Fibroblast of lung (primary cell): ENCODE data around the gene C19orf81. TPM values are rescaled to one million over a fixed set of nuclear protein-coding genes. Genes with fewer than 3 reads are reported as not detected.

Experiments
- DNase-seq, 2 donors: peaks; one replicate each; pipeline versions ENCODE4 v3.0.0 to v3.0.0-alpha.2; 2010; ENCODE audit warnings: low read depth in 2 of 2
- H2AFZ ChIP-seq: 2 replicates; pipeline ENCODE4 v1.5.1; 2012; ENCODE audit warnings: low read length, control low read depth, inconsistent platforms
- H3K27ac ChIP-seq: 2 replicates; pipeline ENCODE4 v1.5.1; 2011; ENCODE audit warnings: low read length, control low read depth; ENCODE audit not compliant: insufficient read depth
- H3K27me3 ChIP-seq: 2 replicates; pipeline ENCODE4 v1.5.1; 2011; ENCODE audit warnings: mild to moderate bottlenecking, low read length; ENCODE audit not compliant: control insufficient read depth, insufficient read depth
- H3K36me3 ChIP-seq: 2 replicates; pipeline ENCODE4 v1.5.1; 2011; ENCODE audit warnings: low read length; ENCODE audit not compliant: control insufficient read depth, insufficient read depth
- H3K4me1 ChIP-seq: 2 replicates; pipeline ENCODE4 v1.5.1; 2011; ENCODE audit warnings: low read length; ENCODE audit not compliant: control insufficient read depth, insufficient read depth; ENCODE audit errors: extremely low read depth
- H3K4me2 ChIP-seq: 2 replicates; pipeline ENCODE4 v1.5.1; 2011; ENCODE audit warnings: low read length, control low read depth; ENCODE audit not compliant: insufficient read depth; ENCODE audit errors: extremely low read depth
- H3K4me3 ChIP-seq, 4 experiments: fragments of 200-600 bp in 1 of 4; sonication (generic) in 1 of 4; replicated peaks in 1 of 4; 2 replicates each; pipeline ENCODE4 v1.5.1; 2011 to 2016; ENCODE audit warnings: low read length in 4 of 4, low read depth in 3 of 4, mild to moderate bottlenecking in 3 of 4, control low read depth in 2 of 4, inconsistent platforms in 1 of 4, mixed read lengths in 1 of 4; ENCODE audit not compliant: insufficient read depth in 1 of 4; ENCODE audit errors: control extremely low read depth in 1 of 4
- H3K79me2 ChIP-seq: 2 replicates; pipeline ENCODE4 v1.5.1; 2012; ENCODE audit warnings: mild to moderate bottlenecking, low read length, inconsistent platforms; ENCODE audit not compliant: control insufficient read depth, insufficient read depth
- H3K9ac ChIP-seq: 2 replicates; pipeline ENCODE4 v1.5.1; 2011; ENCODE audit warnings: mild to moderate bottlenecking, low read length, control low read depth; ENCODE audit not compliant: insufficient read depth
- H3K9me3 ChIP-seq: 2 replicates; pipeline ENCODE4 v1.5.1; 2012; ENCODE audit warnings: low read depth, low read length; ENCODE audit not compliant: control insufficient read depth, insufficient read depth
- H4K20me1 ChIP-seq: 2 replicates; pipeline ENCODE4 v1.5.1; 2011; ENCODE audit warnings: low read length; ENCODE audit not compliant: control insufficient read depth, insufficient read depth; ENCODE audit errors: extremely low read depth
- CTCF ChIP-seq, 2 donors: IDR thresholded peaks in 1 of 2; conservative IDR thresholded peaks in 1 of 2; 1 replicate in 1 of 2; 2 replicates in 1 of 2; pipeline ENCODE4 v1.5.1; 2011 to 2012; ENCODE audit warnings: low read length in 2 of 2, control low read depth in 1 of 2, inconsistent platforms in 1 of 2, low read depth in 1 of 2, mild to moderate bottlenecking in 1 of 2
- EZH2 ChIP-seq: IDR thresholded peaks from 2 replicates; pipeline ENCODE4 v1.5.1; 2012; ENCODE audit warnings: low read length, control low read depth, mild to moderate bottlenecking; ENCODE audit errors: missing control alignments
- polyA plus RNA-seq, 2 donors: library from polyadenylated mRNA; depleted of rRNA in 1 of 2; stranded (reverse) in 1 of 2; unstranded in 1 of 2; fragments of >200 nt; gene quantifications; 2 replicates each; pipeline ENCODE4 v1.2.1, GENCODE V29; 2011 to 2012; ENCODE audit warnings: missing spikeins in 1 of 2
- total RNA-seq: library from RNA; depleted of rRNA; stranded (reverse); fragments of >200 nt; gene quantifications from 2 replicates; pipeline ENCODE4 v1.2.1, GENCODE V29; 2014

The C19orf81 gene
- total and polyA plus RNA-seq, 2 donors (not counting 1 experiment from before 2014, with no cell fraction given): not detected

DNA sequence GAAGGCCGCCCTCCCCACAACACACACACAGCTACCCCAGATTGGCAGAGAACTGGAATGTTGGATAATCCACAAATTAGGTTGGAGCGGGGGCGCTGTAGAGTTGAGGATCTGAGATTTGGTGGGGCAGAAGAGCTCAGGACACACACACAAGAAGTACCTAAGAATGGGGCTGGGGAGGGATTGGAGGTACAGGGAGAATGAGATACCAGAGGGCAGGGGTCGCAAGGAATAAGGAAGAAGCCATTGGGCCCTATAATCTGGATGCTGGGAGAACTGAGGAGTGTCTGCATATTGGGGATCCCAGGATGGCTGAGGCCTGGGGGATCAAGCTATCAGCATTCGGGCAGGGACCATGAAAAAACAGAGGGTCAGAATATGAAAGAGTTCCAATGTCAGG is 21.1 kb upstream of the C19orf81 start:
- no peaks in the 10 kb centered on the region for H3K4me1 ChIP-seq
- H3K9me3 ChIP-seq: no peaks in the 10 kb centered on the region
- H3K27ac ChIP-seq: no peak overlapping the region
- H3K79me2 ChIP-seq: no peaks in the 10 kb centered on the region
- H3K4me3 ChIP-seq: no peak overlapping the region
- TF ChIP-seq EZH2 (no peak), CTCF (conservative IDR thresholded peaks at IDR 0.05 in 1 of 2, IDR thresholded peaks at IDR 0.05 in 1 of 2; ENCODE audit: low read depth in 1 of 2, low read length in 2 of 2) (no peak)
- H4K20me1 ChIP-seq: no peaks in the 10 kb centered on the region
- H3K9ac ChIP-seq: no peak overlapping the region
- H3K36me3 ChIP-seq: no peaks in the 10 kb centered on the region
- DNase-seq: no peak
- no peaks in the 10 kb centered on the region for H3K27me3 ChIP-seq
- H3K4me2 ChIP-seq: no peak overlapping the region
- no peak overlapping the region for H2AFZ ChIP-seq

- Histone ChIP-seq H2AFZ (no peak overlapping the region), H3K79me2 (no peaks in the 10 kb centered on the region), H3K4me3 (no peak overlapping the region), H3K27me3 (no peaks in the 10 kb centered on the region), H3K36me3 (no peaks in the 10 kb centered on the region), H3K4me1 (no peaks in the 10 kb centered on the region), H3K4me2 (no peak overlapping the region), H3K27ac (no peak overlapping the region), H4K20me1 (no peaks in the 10 kb centered on the region), H3K9me3 (no peaks in the 10 kb centered on the region), H3K9ac (no peak overlapping the region)
- DNase-seq: no peak
- TF ChIP-seq CTCF (conservative IDR thresholded peaks at IDR 0.05 in 1 of 2, IDR thresholded peaks at IDR 0.05 in 1 of 2; ENCODE audit: low read depth in 1 of 2, low read length in 2 of 2) (no peak), EZH2 (no peak)
Observed at GRCh38 chr19:50628551-50628950, 20.7 kb upstream of the C19orf81 start.

GRCh38 chr19:50629194-50629593 is 20.1 kb upstream of the C19orf81 start:
- no peaks in the 10 kb centered on the region for H3K27me3 ChIP-seq
- H3K4me2 ChIP-seq: no peak overlapping the region
- no peak overlapping the region for H3K9ac ChIP-seq
- no peak for DNase-seq
- no peaks in the 10 kb centered on the region for H3K9me3 ChIP-seq
- H2AFZ ChIP-seq: no peak overlapping the region
- no peaks in the 10 kb centered on the region for H3K4me1 ChIP-seq
- TF ChIP-seq CTCF (conservative IDR thresholded peaks at IDR 0.05 in 1 of 2, IDR thresholded peaks at IDR 0.05 in 1 of 2; ENCODE audit: low read depth in 1 of 2, low read length in 2 of 2): no peak
- no peak for TF ChIP-seq EZH2
- no peak overlapping the region for H3K27ac ChIP-seq
- no peaks in the 10 kb centered on the region for H3K36me3 ChIP-seq
- H4K20me1 ChIP-seq: no peaks in the 10 kb centered on the region
- H3K79me2 ChIP-seq: no peaks in the 10 kb centered on the region
- no peak overlapping the region for H3K4me3 ChIP-seq
